ENCODE results near the gene DDX31.

The DDX31 gene

DNA sequence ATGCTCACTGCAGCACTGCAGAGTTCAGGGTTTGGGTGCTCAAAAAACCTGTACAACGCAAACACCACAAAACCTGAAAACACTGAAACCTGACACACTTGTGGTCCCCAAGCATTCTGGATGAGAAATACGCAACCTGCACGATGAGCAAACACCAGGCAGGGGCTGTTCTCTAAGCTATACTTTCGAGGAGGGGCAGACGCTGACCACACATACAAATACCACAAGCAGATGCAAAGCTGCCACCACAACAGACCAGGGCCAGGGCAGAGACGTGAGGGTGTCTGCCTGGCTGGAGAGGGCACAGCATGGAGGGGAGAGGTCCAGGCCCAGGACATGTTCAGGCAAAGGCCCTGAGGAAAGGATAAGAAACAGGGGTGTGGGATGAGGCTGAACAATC lies 64.4 kb downstream of the DDX31 start:
- H3K36me3 ChIP-seq (ENCODE audit: low read depth), result peaks cover 43% of the 10 kb centered on the region

DNA sequence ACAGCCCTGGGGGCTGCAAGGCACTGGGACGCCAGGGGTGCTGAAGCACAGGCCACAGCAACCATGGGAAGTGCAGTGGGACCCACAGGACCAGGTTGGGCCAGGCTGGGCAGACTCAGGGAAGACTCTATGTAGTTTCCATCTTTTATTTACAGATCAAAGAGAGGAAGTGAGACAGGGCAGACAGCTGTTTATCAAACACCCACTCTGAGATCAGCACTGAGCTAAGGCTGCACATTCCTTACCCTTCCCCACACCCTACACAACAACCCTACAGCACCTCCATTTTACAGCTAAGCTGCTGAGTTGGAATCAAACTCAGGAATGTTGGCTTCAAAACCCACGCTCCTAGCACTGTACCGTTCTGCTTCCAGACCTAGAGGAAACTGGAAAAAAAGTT lies 67.6 kb downstream of the DDX31 start:
- H3K36me3 ChIP-seq (ENCODE audit: low read depth), result peaks cover 28% of the 10 kb centered on the region
- TF ChIP-seq CTCF (IDR thresholded peaks at IDR 0.05; ENCODE audit: poor library complexity, severe bottlenecking), result no peak

More for the DNA sequence above, 64.4 kb downstream of the DDX31 start:
- H3K4me3 ChIP-seq (ENCODE audit: severe bottlenecking), result no peak overlapping the region
- TF ChIP-seq CTCF (IDR thresholded peaks at IDR 0.05; ENCODE audit: poor library complexity, severe bottlenecking), result no peak
- no peaks in the 10 kb centered on the region for H3K4me1 ChIP-seq (ENCODE audit: insufficient read depth, poor library complexity, severe bottlenecking)
- no peak for DNase-seq (ENCODE audit: low spot score)
- no peaks in the 10 kb centered on the region for H3K27me3 ChIP-seq (ENCODE audit: insufficient read depth, poor library complexity, severe bottlenecking)
- no peak overlapping the region for H3K27ac ChIP-seq (ENCODE audit: poor library complexity, severe bottlenecking)
- H3K9me3 ChIP-seq (ENCODE audit: severe bottlenecking), result no peaks in the 10 kb centered on the region
- ATAC-seq (ENCODE audit: low read depth), result no peak

DNA sequence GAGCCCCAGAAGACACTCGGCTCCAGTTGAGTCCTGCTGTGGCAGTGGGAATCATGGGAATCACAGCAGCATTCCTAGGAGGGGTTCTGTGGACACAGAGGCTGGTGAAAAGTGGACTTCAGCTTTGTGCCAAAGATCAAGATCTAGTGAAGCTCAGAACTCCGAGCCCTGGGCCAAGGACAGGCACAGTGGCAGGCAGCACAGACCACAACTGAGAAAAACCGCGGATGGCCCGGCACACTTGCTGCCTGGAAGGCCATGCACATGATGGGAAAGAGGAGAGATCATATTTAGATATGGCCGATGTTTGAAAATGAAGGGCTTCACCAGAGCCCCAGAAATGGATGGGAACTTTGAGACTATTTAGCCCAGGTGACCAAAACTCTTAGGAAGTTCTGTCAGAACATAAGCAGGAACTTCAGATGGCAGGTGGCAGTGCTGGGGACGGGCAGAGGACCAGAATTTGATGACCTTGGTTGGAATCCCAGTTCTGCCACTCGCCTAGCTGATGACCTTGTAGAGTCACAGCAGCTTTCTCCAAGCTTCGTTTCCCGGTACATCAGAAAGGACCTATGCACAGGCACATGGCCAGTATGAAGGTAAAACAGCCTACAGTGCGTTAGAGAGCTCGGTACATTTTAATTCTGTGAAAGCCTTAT lies 69.3 kb downstream of the DDX31 start:
- ATAC-seq (ENCODE audit: low read depth) (no peak), DNase-seq (ENCODE audit: low spot score) (no peak)
- Histone ChIP-seq H3K27me3 (ENCODE audit: insufficient read depth, poor library complexity, severe bottlenecking) (no peaks in the 10 kb centered on the region), H3K36me3 (ENCODE audit: low read depth) (peaks cover 31% of the 10 kb centered on the region), H3K4me3 (ENCODE audit: severe bottlenecking) (no peak overlapping the region), H3K4me1 (ENCODE audit: insufficient read depth, poor library complexity, severe bottlenecking) (no peaks in the 10 kb centered on the region), H3K27ac (ENCODE audit: poor library complexity, severe bottlenecking) (no peak overlapping the region), H3K9me3 (ENCODE audit: severe bottlenecking) (no peaks in the 10 kb centered on the region)
- TF ChIP-seq CTCF (IDR thresholded peaks at IDR 0.05; ENCODE audit: poor library complexity, severe bottlenecking), result no peak

More for the DNA sequence above, 67.6 kb downstream of the DDX31 start:
- DNase-seq (ENCODE audit: low spot score) (no peak), ATAC-seq (ENCODE audit: low read depth) (no peak)
- no peaks in the 10 kb centered on the region for H3K9me3 ChIP-seq (ENCODE audit: severe bottlenecking)
- no peaks in the 10 kb centered on the region for H3K27me3 ChIP-seq (ENCODE audit: insufficient read depth, poor library complexity, severe bottlenecking)
- no peak overlapping the region for H3K27ac ChIP-seq (ENCODE audit: poor library complexity, severe bottlenecking)
- no peaks in the 10 kb centered on the region for H3K4me1 ChIP-seq (ENCODE audit: insufficient read depth, poor library complexity, severe bottlenecking)
- H3K4me3 ChIP-seq (ENCODE audit: severe bottlenecking), result no peak overlapping the region

GRCh38 chr9:132597073-132597775 lies 72.6 kb downstream of the DDX31 start:
- no peak for ATAC-seq (ENCODE audit: low read depth)
- peaks cover 32% of the 10 kb centered on the region for H3K36me3 ChIP-seq (ENCODE audit: low read depth)
- H3K4me1 ChIP-seq (ENCODE audit: insufficient read depth, poor library complexity, severe bottlenecking), result no peaks in the 10 kb centered on the region
- DNase-seq (ENCODE audit: low spot score), result no peak
- no peaks in the 10 kb centered on the region for H3K9me3 ChIP-seq (ENCODE audit: severe bottlenecking)
- H3K27ac ChIP-seq (ENCODE audit: poor library complexity, severe bottlenecking), result no peak overlapping the region
- no peak overlapping the region for H3K4me3 ChIP-seq (ENCODE audit: severe bottlenecking)
- no peak for TF ChIP-seq CTCF (IDR thresholded peaks at IDR 0.05; ENCODE audit: poor library complexity, severe bottlenecking)
- no peaks in the 10 kb centered on the region for H3K27me3 ChIP-seq (ENCODE audit: insufficient read depth, poor library complexity, severe bottlenecking)

DNA sequence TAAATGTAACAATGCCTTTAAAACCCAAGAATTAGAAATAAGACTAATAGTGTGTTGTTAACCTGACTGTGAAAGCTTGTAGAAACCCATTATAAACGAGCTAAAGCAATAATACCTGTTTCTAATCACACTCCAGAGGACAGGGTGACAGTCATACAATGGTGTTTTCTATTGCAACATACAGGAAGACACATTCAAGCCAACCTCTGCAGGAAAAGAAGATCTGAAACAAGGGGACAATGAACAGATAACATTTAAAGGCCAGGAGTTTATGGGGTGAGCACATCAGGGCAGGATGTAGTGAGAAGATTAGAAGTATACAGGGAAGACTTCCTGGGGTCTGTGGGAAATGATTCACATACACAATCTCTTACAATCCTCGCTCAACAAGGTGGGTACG lies 73.6 kb downstream of the DDX31 start:
- H3K27me3 ChIP-seq (ENCODE audit: insufficient read depth, poor library complexity, severe bottlenecking), result peaks cover 7% of the 10 kb centered on the region
- no peaks in the 10 kb centered on the region for H3K4me1 ChIP-seq (ENCODE audit: insufficient read depth, poor library complexity, severe bottlenecking)
- peaks cover 30% of the 10 kb centered on the region for H3K36me3 ChIP-seq (ENCODE audit: low read depth)
- no peak for TF ChIP-seq CTCF (IDR thresholded peaks at IDR 0.05; ENCODE audit: poor library complexity, severe bottlenecking)
- no peak overlapping the region for H3K27ac ChIP-seq (ENCODE audit: poor library complexity, severe bottlenecking)
- no peak for DNase-seq (ENCODE audit: low spot score)
- H3K4me3 ChIP-seq (ENCODE audit: severe bottlenecking), result no peak overlapping the region
- no peak for ATAC-seq (ENCODE audit: low read depth)
- no peaks in the 10 kb centered on the region for H3K9me3 ChIP-seq (ENCODE audit: severe bottlenecking)

Measured in RWPE2 (cell line).